Measurements from ENCODE around the gene TUSC2.

DNA sequence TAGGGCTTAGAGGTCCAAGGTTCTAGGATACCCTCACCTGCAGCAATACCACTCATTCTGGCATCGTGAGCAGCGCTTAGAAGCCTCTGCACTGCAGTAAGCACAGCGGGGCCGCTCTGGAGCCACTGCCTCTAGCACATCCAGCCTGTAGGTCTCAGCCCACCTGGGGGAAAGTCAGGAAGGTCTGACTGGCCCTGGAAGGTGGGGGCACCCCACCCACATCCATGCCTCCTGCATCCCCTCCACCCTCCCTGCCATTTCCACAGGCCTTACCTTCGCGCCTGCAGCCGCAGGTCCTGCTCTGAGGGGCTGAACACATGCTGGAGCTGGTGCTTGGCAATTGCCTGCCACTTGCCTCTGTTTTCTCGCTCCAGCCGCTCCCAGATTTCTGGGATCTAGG lies 13.5 kb upstream of the TUSC2 start:
- TF ChIP-seq EZH2 (IDR thresholded peaks at IDR 0.05; ENCODE audit: borderline replicate concordance, low read length), result no peak
- TF ChIP-seq, protein P1, sequence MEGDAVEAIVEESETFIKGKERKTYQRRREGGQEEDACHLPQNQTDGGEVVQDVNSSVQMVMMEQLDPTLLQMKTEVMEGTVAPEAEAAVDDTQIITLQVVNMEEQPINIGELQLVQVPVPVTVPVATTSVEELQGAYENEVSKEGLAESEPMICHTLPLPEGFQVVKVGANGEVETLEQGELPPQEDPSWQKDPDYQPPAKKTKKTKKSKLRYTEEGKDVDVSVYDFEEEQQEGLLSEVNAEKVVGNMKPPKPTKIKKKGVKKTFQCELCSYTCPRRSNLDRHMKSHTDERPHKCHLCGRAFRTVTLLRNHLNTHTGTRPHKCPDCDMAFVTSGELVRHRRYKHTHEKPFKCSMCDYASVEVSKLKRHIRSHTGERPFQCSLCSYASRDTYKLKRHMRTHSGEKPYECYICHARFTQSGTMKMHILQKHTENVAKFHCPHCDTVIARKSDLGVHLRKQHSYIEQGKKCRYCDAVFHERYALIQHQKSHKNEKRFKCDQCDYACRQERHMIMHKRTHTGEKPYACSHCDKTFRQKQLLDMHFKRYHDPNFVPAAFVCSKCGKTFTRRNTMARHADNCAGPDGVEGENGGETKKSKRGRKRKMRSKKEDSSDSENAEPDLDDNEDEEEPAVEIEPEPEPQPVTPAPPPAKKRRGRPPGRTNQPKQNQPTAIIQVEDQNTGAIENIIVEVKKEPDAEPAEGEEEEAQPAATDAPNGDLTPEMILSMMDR (IDR thresholded peaks at IDR 0.05; ENCODE audit: low read length), result no peak
